K562 (cell line): ENCODE measurements around the gene BCL2L15. TPM values are rescaled to one million over a fixed set of nuclear protein-coding genes. Genes with fewer than 3 reads are reported as not detected.

Experiments
- AFF1 ChIP-seq, 2 experiments: fragments of 450-650 bp; IDR thresholded peaks; 2 replicates each; pipeline ENCODE4 v1.6.1; 2018; ENCODE audit warnings: mild to moderate bottlenecking in 2 of 2, low read depth in 1 of 2; ENCODE audit not compliant: partially characterized antibody in 2 of 2
- ARID2 ChIP-seq: fragments of 450-650 bp; IDR thresholded peaks from 2 replicates; pipeline ENCODE4 v1.6.1; 2017; ENCODE audit warnings: antibody characterized with exemption, mild to moderate bottlenecking
- ASH1L ChIP-seq: fragments of 450-650 bp; IDR thresholded peaks from 2 replicates; pipeline ENCODE4 v1.6.1; 2018; ENCODE audit warnings: borderline replicate concordance, mild to moderate bottlenecking, low read depth; ENCODE audit not compliant: partially characterized antibody
- EHMT2 ChIP-seq: fragments of 450-650 bp; IDR thresholded peaks from 2 replicates; pipeline ENCODE4 v1.6.1; 2018; ENCODE audit warnings: antibody characterized with exemption
- FOXP1 ChIP-seq: sonication (generic); formaldehyde crosslinking; IDR thresholded peaks from 2 replicates; pipeline ENCODE4 v1.8.0; 2022; ENCODE audit warnings: mild to moderate bottlenecking, missing genetic modification reagents
- GABPB1 ChIP-seq: sonication (generic); formaldehyde crosslinking; IDR thresholded peaks from 2 replicates; pipeline ENCODE4 v1.8.0; 2022; ENCODE audit warnings: mild to moderate bottlenecking, missing genetic modification reagents
- HDGF ChIP-seq: fragments of 450-650 bp; IDR thresholded peaks from 2 replicates; pipeline ENCODE4 v1.6.1; 2016
- MED1 ChIP-seq: sonication (generic); formaldehyde crosslinking; IDR thresholded peaks from 2 replicates; pipeline ENCODE4 v1.8.1; 2023; ENCODE audit warnings: missing genetic modification reagents, borderline replicate concordance
- MEF2A ChIP-seq: IDR thresholded peaks from 2 replicates; pipeline ENCODE4 v1.6.1; 2011; ENCODE audit warnings: low read depth, mild to moderate bottlenecking, low read length, moderate library complexity; ENCODE audit not compliant: control insufficient read depth
- MTA2 ChIP-seq: fragments of 450-650 bp; IDR thresholded peaks from 2 replicates; pipeline ENCODE4 v1.6.1; 2016; ENCODE audit warnings: low read depth
- NCOA6 ChIP-seq: fragments of 450-650 bp; IDR thresholded peaks from 2 replicates; pipeline ENCODE4 v1.6.1; 2017; ENCODE audit warnings: mild to moderate bottlenecking
- NELFE ChIP-seq: IDR thresholded peaks from 2 replicates; pipeline ENCODE4 v1.6.1; 2011; ENCODE audit warnings: mild to moderate bottlenecking; ENCODE audit not compliant: insufficient read depth, insufficient read length
- NFE2 ChIP-seq: IDR thresholded peaks from 2 replicates; pipeline ENCODE4 v1.6.1; 2014; ENCODE audit warnings: antibody characterized with exemption, low read depth
- NR0B1 ChIP-seq: fragments of 450-650 bp; IDR thresholded peaks from one replicate; pipeline ENCODE4 v1.6.1; 2018; ENCODE audit warnings: mild to moderate bottlenecking, moderate library complexity; ENCODE audit not compliant: partially characterized antibody
- PHB ChIP-seq: fragments of 250-450 bp; sonication (Bioruptor Pico); IDR thresholded peaks from 2 replicates; pipeline ENCODE4 v1.5.0; 2021
- PHF20 ChIP-seq: fragments of 450-650 bp; IDR thresholded peaks from 2 replicates; pipeline ENCODE4 v1.6.1; 2018; ENCODE audit not compliant: partially characterized antibody
- POLR2A ChIP-seq: fragments of 450-650 bp; conservative IDR thresholded peaks from 2 replicates; pipeline ENCODE4 v1.6.1; 2016
- POLR2AphosphoS2 ChIP-seq: IDR thresholded peaks from 2 replicates; pipeline ENCODE4 v1.6.1; 2012; ENCODE audit warnings: low read length, improper control_type of control experiment
- PPARD ChIP-seq: fragments of 250-450 bp; sonication (Bioruptor Pico); IDR thresholded peaks from 2 replicates; pipeline ENCODE4 v1.8.0; 2022; ENCODE audit warnings: inconsistent platforms, mild to moderate bottlenecking, moderate library complexity
- RAD51 ChIP-seq: fragments of 450-650 bp; IDR thresholded peaks from 2 replicates; pipeline ENCODE4 v1.7.1; 2016; ENCODE audit warnings: low read depth, mild to moderate bottlenecking, borderline replicate concordance
- RUNX1 ChIP-seq: sonication (generic); IDR thresholded peaks from 2 replicates; pipeline ENCODE4 v1.6.1; 2016; ENCODE audit warnings: antibody characterized with exemption, low read depth
- SETDB1 ChIP-seq: IDR thresholded peaks from one replicate; pipeline ENCODE4 v1.6.1; 2012; ENCODE audit warnings: low read length, control low read depth, inconsistent platforms
- SRSF9 ChIP-seq: fragments of 200-400 bp; formaldehyde crosslinking; IDR thresholded peaks from 2 replicates; pipeline ENCODE4 v1.6.1; 2017; ENCODE audit warnings: low read depth, low read length, borderline replicate concordance
- STAG1 ChIP-seq: sonication (generic); formaldehyde crosslinking; IDR thresholded peaks from 2 replicates; pipeline ENCODE4 v1.5.0; 2020; ENCODE audit warnings: missing genetic modification reagents, borderline replicate concordance
- TAL1 ChIP-seq: fragments of 450-650 bp; IDR thresholded peaks from 2 replicates; pipeline ENCODE4 v1.6.1; 2016; ENCODE audit warnings: mild to moderate bottlenecking
- ZFP1 ChIP-seq: fragments of 450-650 bp; formaldehyde crosslinking; IDR thresholded peaks from 2 replicates; pipeline ENCODE4 v1.4.0; 2020; ENCODE audit warnings: mild to moderate bottlenecking, mixed read lengths
- ZNF140 ChIP-seq: fragments of 250-450 bp; sonication (Bioruptor Pico); IDR thresholded peaks from 2 replicates; pipeline ENCODE4 v1.8.0; 2021; ENCODE audit warnings: moderate library complexity, mild to moderate bottlenecking, inconsistent platforms
- ZNF143 ChIP-seq: sonication (generic); formaldehyde crosslinking; IDR thresholded peaks from 2 replicates; pipeline ENCODE4 v1.9.0; 2022; ENCODE audit warnings: mild to moderate bottlenecking, missing genetic modification reagents
- ZNF217 ChIP-seq: sonication (generic); formaldehyde crosslinking; IDR thresholded peaks from 2 replicates; pipeline ENCODE4 v1.8.0; 2022; ENCODE audit warnings: mild to moderate bottlenecking, missing genetic modification reagents
- ZNF239 ChIP-seq: fragments of 250-450 bp; sonication (Bioruptor Pico); IDR thresholded peaks from 2 replicates; pipeline ENCODE4 v1.4.0; 2020; ENCODE audit warnings: mild to moderate bottlenecking
- ZNF311 ChIP-seq: fragments of 250-450 bp; sonication (Bioruptor Pico); IDR thresholded peaks from 2 replicates; pipeline ENCODE4 v1.4.0; 2020; ENCODE audit warnings: mild to moderate bottlenecking, moderate library complexity
- polyA plus RNA-seq, 8 experiments: library from polyadenylated mRNA; depleted of rRNA in 4 of 8; stranded (reverse) in 5 of 8; unstranded in 3 of 8; fragments of >200 nt; fragmentation: Nextera tagmentation in 2 of 8; fragmentation: Illumina TruSeq in 1 of 8; extraction: Ambion mirVana in 2 of 8; extraction: Trizol in 1 of 8; gene quantifications; 2 replicates each; pipeline versions ENCODE4 v1.2.1 to v1.2.3, GENCODE V29; 2011 to 2014; ENCODE audit warnings: inconsistent platforms in 1 of 8, missing spikeins in 1 of 8
- total RNA-seq, 7 experiments: library from RNA; depleted of rRNA in 6 of 7; stranded (reverse); fragments of >200 nt in 6 of 7; fragmentation: Illumina TruSeq in 2 of 7; extraction: Trizol in 2 of 7; gene quantifications; 2 replicates each; pipeline versions ENCODE4 v1.2.1 to v1.2.3, GENCODE V29; 2011 to 2021; ENCODE audit warnings: low replicate concordance in 1 of 7

BCL2L15 gene
- total and polyA plus RNA-seq, 9 of the 15 experiments (the other 6 are each of a cell fraction or from before 2014, with no cell fraction given) = 0.06 to 0.42 (median 0.28) TPM; not detected in 1

- TF ChIP-seq AFF1 (IDR thresholded peaks at IDR 0.05; ENCODE audit: low read depth in 1 of 2, partially characterized antibody in 2 of 2) = no peak
- TF ChIP-seq PHB (CRISPR knock-in tag) = no peak
- TF ChIP-seq POLR2AphosphoS2 = no peak
- TF ChIP-seq ARID2 = no peak
- no peak for TF ChIP-seq RUNX1
- no peak for TF ChIP-seq PHF20
- TF ChIP-seq SRSF9 = no peak
- no peak; the same call in 1 of the 2 replicates for TF ChIP-seq POLR2A
- no peak for TF ChIP-seq ZNF239 (CRISPR knock-in tag)
- TF ChIP-seq ZNF311 (CRISPR knock-in tag) = no peak
- no peak for TF ChIP-seq HDGF
- TF ChIP-seq MEF2A = no peak
- no peak for TF ChIP-seq MTA2
- no peak for TF ChIP-seq NFE2
- TF ChIP-seq FOXP1 (CRISPR knock-in tag) = no peak
- TF ChIP-seq NELFE = no peak
- TF ChIP-seq EHMT2 = no peak
- TF ChIP-seq NR0B1 = no peak
- TF ChIP-seq NCOA6 = no peak
- no peak for TF ChIP-seq MED1 (CRISPR knock-in tag)
- TF ChIP-seq ZNF140 (CRISPR knock-in tag) = no peak
- no peak for TF ChIP-seq RAD51
- TF ChIP-seq GABPB1 = no peak
- 0 out of 2 replicates have a peak, but pooled peaks have one; percentile 2 for TF ChIP-seq TAL1
- TF ChIP-seq STAG1 (CRISPR knock-in tag) = no peak; the same call in 1 of the 2 replicates
- no peak for TF ChIP-seq ZFP1 (CRISPR knock-in tag)
- TF ChIP-seq PPARD (CRISPR knock-in tag) = no peak
- TF ChIP-seq ZNF143 (CRISPR knock-in tag) = no peak
- TF ChIP-seq ASH1L = no peak
- TF ChIP-seq SETDB1 = no peak
- no peak for TF ChIP-seq ZNF217 (CRISPR knock-in tag)
Observed at GRCh38 chr1:113905435-113905861, 18.1 kb upstream of the BCL2L15 start (continued).
